HCT116 (cell line): ENCODE measurements around the gene MAJIN. TPM values are rescaled to one million over a fixed set of nuclear protein-coding genes. Genes with fewer than 3 reads are reported as not detected.

Experiments
- ATAC-seq: fragments of 200-7000 bp; cut with Tn5 transposase; 2 replicates; pipeline ENCODE4 v1.9.1; 2020; ENCODE audit warnings: mild to moderate bottlenecking, moderate library complexity
- BruUV-seq: library from RNA; stranded (reverse); fragments of 400-500 nt; replicated peaks from 2 replicates; lab custom pipeline; 2021; lab: Mats Ljungman, UMichigan
- CTCF ChIA-PET: fragments of 300-600 bp; sonication (Branson Sonifier 250); formaldehyde crosslinking; loops from one replicate; lab custom pipeline; 2021; ENCODE audit warnings: antibody characterized with exemption; lab: Charles Lee
- POLR2A ChIA-PET: fragments of 300-600, 350-600 bp; sonication (Branson Sonifier 250); formaldehyde crosslinking; loops from one replicate; lab custom pipeline; 2021; ENCODE audit warnings: antibody characterized with exemption; lab: Charles Lee
- RAD21 ChIA-PET, 2 experiments: fragments of 300-600 bp; sonication (Branson Sonifier 250); formaldehyde crosslinking; loops; one replicate each; lab custom pipeline; 2023; ENCODE audit warnings: low total read pairs in 2 of 2; ENCODE audit not compliant: uncharacterized antibody in 2 of 2, unreplicated experiment in 2 of 2, low non-redundant PET in 1 of 2; lab: Charles Lee
- DNase-seq: peaks from one replicate; pipeline ENCODE4 v3.0.0-alpha.2; 2010; ENCODE audit warnings: low read depth, low spot score
- H2AFZ ChIP-seq: fragments of 200-600 bp; shearing (Covaris generic), sonication (generic); 2 replicates; pipeline ENCODE4 v1.6.1; 2017; ENCODE audit warnings: low read depth, mixed run types, mixed read lengths, antibody characterized with exemption, low read length; ENCODE audit not compliant: poor library complexity, severe bottlenecking
- H3K27ac ChIP-seq: 2 replicates; pipeline ENCODE4 v1.5.1; 2012; ENCODE audit warnings: low read depth, low read length
- H3K27me3 ChIP-seq: fragments of 200-600 bp; sonication (generic); 2 replicates; pipeline ENCODE4 v1.6.1; 2016; ENCODE audit warnings: mixed run types, low read length, mixed read lengths; ENCODE audit not compliant: insufficient read depth
- H3K36me3 ChIP-seq, 2 experiments: fragments of 200-500 bp in 1 of 2; fragments of 200-600 bp in 1 of 2; sonication (Bioruptor generic) in 1 of 2; sonication (generic) in 1 of 2; 2 replicates each; pipeline versions ENCODE4 v1.5.1 to v1.6.1; 2014 to 2016; ENCODE audit warnings: low read length in 2 of 2, inconsistent platforms in 1 of 2, mixed read lengths in 1 of 2, mixed run types in 1 of 2; ENCODE audit not compliant: insufficient read depth in 2 of 2, control insufficient read depth in 1 of 2
- H3K4me1 ChIP-seq, 2 experiments: fragments of 200-600 bp in 1 of 2; sonication (generic) in 1 of 2; 2 replicates each; pipeline versions ENCODE4 v1.5.1 to v1.6.1; 2012 to 2017; ENCODE audit warnings: low read length in 2 of 2, inconsistent platforms in 1 of 2, mild to moderate bottlenecking in 1 of 2, mixed read lengths in 1 of 2, mixed run types in 1 of 2, moderate library complexity in 1 of 2; ENCODE audit not compliant: insufficient read depth in 2 of 2, control insufficient read depth in 1 of 2
- H3K4me2 ChIP-seq: fragments of 200-600 bp; sonication (generic); 2 replicates; pipeline ENCODE4 v1.6.1; 2017; ENCODE audit warnings: mixed run types, low read length, mixed read lengths
- H3K4me3 ChIP-seq, 2 experiments: fragments of 200-600 bp in 1 of 2; sonication (generic) in 1 of 2; replicated peaks in 1 of 2; 2 replicates each; pipeline ENCODE4 v1.5.1; 2011 to 2016; ENCODE audit warnings: low read length in 2 of 2, control low read depth in 1 of 2, low read depth in 1 of 2, mild to moderate bottlenecking in 1 of 2, mixed read lengths in 1 of 2, mixed run types in 1 of 2
- H3K79me2 ChIP-seq: fragments of 200-600 bp; sonication (generic); 2 replicates; pipeline ENCODE4 v1.6.1; 2017; ENCODE audit warnings: mild to moderate bottlenecking, mixed run types, low read length, moderate library complexity, mixed read lengths; ENCODE audit not compliant: insufficient read depth
- H3K9ac ChIP-seq: fragments of 200-600 bp; sonication (generic); 2 replicates; pipeline ENCODE4 v1.6.1; 2016; ENCODE audit warnings: low read length, mixed read lengths
- H3K9me2 ChIP-seq: fragments of 200-600 bp; sonication (generic), shearing (Covaris generic); 2 replicates; pipeline ENCODE4 v1.6.1; 2017; ENCODE audit warnings: mixed run types, mild to moderate bottlenecking, moderate library complexity; ENCODE audit not compliant: insufficient read depth
- H3K9me3 ChIP-seq, 2 experiments: fragments of 200-500 bp in 1 of 2; fragments of 200-600 bp in 1 of 2; sonication (Bioruptor generic) in 1 of 2; sonication (generic) in 1 of 2; 2 replicates each; pipeline ENCODE4 v1.6.1; 2014 to 2017; ENCODE audit warnings: low read length in 2 of 2, mixed read lengths in 2 of 2, inconsistent platforms in 1 of 2, low read depth in 1 of 2, mild to moderate bottlenecking in 1 of 2, mixed run types in 1 of 2, moderate library complexity in 1 of 2; ENCODE audit not compliant: control insufficient read depth in 1 of 2, insufficient read depth in 1 of 2
- H4K20me1 ChIP-seq: fragments of 200-600 bp; sonication (generic), shearing (Covaris generic); 2 replicates; pipeline ENCODE4 v1.6.1; 2017; ENCODE audit warnings: mixed run types, mild to moderate bottlenecking, moderate library complexity; ENCODE audit not compliant: insufficient read depth
- CBX3 ChIP-seq: IDR thresholded peaks from 2 replicates; pipeline ENCODE4 v1.6.1; 2012; ENCODE audit warnings: low read depth
- CEBPB ChIP-seq: IDR thresholded peaks from 2 replicates; pipeline ENCODE4 v1.6.1; 2012; ENCODE audit warnings: low read depth
- CTCF ChIP-seq, 3 experiments: fragments of 200-600 bp in 1 of 3; sonication (generic) in 1 of 3; IDR thresholded peaks in 2 of 3; conservative IDR thresholded peaks in 1 of 3; 2 replicates each; pipeline ENCODE4 v1.5.1; 2012 to 2017; ENCODE audit warnings: low read depth in 2 of 3, low read length in 2 of 3, antibody characterized with exemption in 1 of 3, borderline replicate concordance in 1 of 3, control low read depth in 1 of 3, mild to moderate bottlenecking in 1 of 3, mixed read lengths in 1 of 3, mixed run types in 1 of 3, moderate library complexity in 1 of 3; ENCODE audit not compliant: insufficient read depth in 1 of 3
- EGR1 ChIP-seq: IDR thresholded peaks from 2 replicates; pipeline ENCODE4 v1.6.1; 2012; ENCODE audit warnings: low read depth
- ELF1 ChIP-seq: IDR thresholded peaks from 2 replicates; pipeline ENCODE4 v1.6.1; 2012; ENCODE audit warnings: low read depth, borderline replicate concordance
- EZH2 ChIP-seq: fragments of 200-600 bp; sonication (generic); IDR thresholded peaks from 2 replicates; pipeline ENCODE4 v1.6.1; 2017; ENCODE audit warnings: antibody characterized with exemption, mixed run types
- EZH2phosphoT487 ChIP-seq: fragments of 200-600 bp; IDR thresholded peaks from 2 replicates; pipeline ENCODE4 v1.6.1; 2018; ENCODE audit warnings: antibody characterized with exemption, borderline replicate concordance
- POLR2A ChIP-seq: IDR thresholded peaks from 2 replicates; pipeline ENCODE4 v1.7.0; 2011; ENCODE audit warnings: borderline replicate concordance; ENCODE audit not compliant: insufficient read depth, insufficient read length; ENCODE audit errors: extremely low read depth
- POLR2AphosphoS5 ChIP-seq: IDR thresholded peaks from 2 replicates; pipeline ENCODE4 v1.6.1; 2011; ENCODE audit warnings: mild to moderate bottlenecking, low read depth, low read length, moderate library complexity
- RAD21 ChIP-seq: IDR thresholded peaks from 2 replicates; pipeline ENCODE4 v1.6.1; 2012; ENCODE audit warnings: low read depth, mild to moderate bottlenecking
- REST ChIP-seq: IDR thresholded peaks from 2 replicates; pipeline ENCODE4 v1.6.1; 2012; ENCODE audit warnings: low read depth
- SIN3A ChIP-seq: IDR thresholded peaks from 2 replicates; pipeline ENCODE4 v1.6.1; 2012; ENCODE audit warnings: low read depth
- SP1 ChIP-seq: IDR thresholded peaks from 2 replicates; pipeline ENCODE4 v1.6.1; 2012; ENCODE audit warnings: low read depth
- SRF ChIP-seq: IDR thresholded peaks from 2 replicates; pipeline ENCODE4 v1.6.1; 2012; ENCODE audit warnings: low read depth
- YY1 ChIP-seq: IDR thresholded peaks from 2 replicates; pipeline ENCODE4 v1.6.1; 2011; ENCODE audit warnings: low read length, low read depth, moderate library complexity, mild to moderate bottlenecking; ENCODE audit not compliant: insufficient replicate concordance; ENCODE audit errors: extremely low read depth
- ZNF274 ChIP-seq: fragments of 200-500 bp; sonication (Bioruptor generic); IDR thresholded peaks from 2 replicates; pipeline ENCODE4 v1.6.1; 2014; ENCODE audit warnings: mild to moderate bottlenecking, low read depth, low read length, inconsistent platforms
- intact Hi-C: fragments of 100-400 bp; cut with micrococcal nuclease; formaldehyde crosslinking; loops from 2 replicates; pipeline ENCODE4 v1.10.0; 2022
- total RNA-seq: library from RNA; stranded (reverse); gene quantifications from one replicate; pipeline ENCODE4 v1.2.1, GENCODE V29; 2021; ENCODE audit not compliant: unreplicated experiment
- TF ChIP-seq, protein P1 (sequence below): IDR thresholded peaks from 2 replicates; pipeline ENCODE4 v1.6.1; 2012
- TF ChIP-seq, protein P2 (sequence below): IDR thresholded peaks from 2 replicates; pipeline ENCODE4 v1.6.1; 2011; ENCODE audit warnings: mild to moderate bottlenecking, low read length, moderate library complexity; ENCODE audit not compliant: insufficient replicate concordance; ENCODE audit errors: extremely low read depth

MAJIN gene
- total RNA-seq, 1 experiment from 2014 or later = not detected

GRCh38 chr11:64951529-64951928, 20.4 kb downstream of the MAJIN start:
- Histone ChIP-seq H3K4me3 (no peak overlapping the region), H3K9me2 (no peaks in the 10 kb centered on the region), H4K20me1 (no peaks in the 10 kb centered on the region), H3K9me3 (no peaks in the 10 kb centered on the region), H3K9ac (no peak overlapping the region), H3K36me3 (no peaks in the 10 kb centered on the region), H2AFZ (no peak overlapping the region), H3K27me3 (no peaks in the 10 kb centered on the region), H3K4me2 (no peak overlapping the region), H3K27ac (no peak overlapping the region), H3K4me1 (no peaks in the 10 kb centered on the region), H3K79me2 (no peaks in the 10 kb centered on the region)
- intact Hi-C loops = no loop called here
- CTCF ChIA-PET = no interaction called here
- no peak for DNase-seq
- no peak for ATAC-seq
- RAD21 ChIA-PET = no interaction called here
- POLR2A ChIA-PET = no interaction called here
- no peak for TF ChIP-seq EZH2
- TF ChIP-seq SP1 = no peak
- TF ChIP-seq CBX3 = no peak
- no peak for TF ChIP-seq SRF
- no peak for TF ChIP-seq ELF1
- TF ChIP-seq RAD21 = no peak
- TF ChIP-seq YY1 = no peak
- TF ChIP-seq REST = no peak
- TF ChIP-seq, protein P1, sequence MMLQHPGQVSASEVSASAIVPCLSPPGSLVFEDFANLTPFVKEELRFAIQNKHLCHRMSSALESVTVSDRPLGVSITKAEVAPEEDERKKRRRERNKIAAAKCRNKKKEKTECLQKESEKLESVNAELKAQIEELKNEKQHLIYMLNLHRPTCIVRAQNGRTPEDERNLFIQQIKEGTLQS = no peak
- TF ChIP-seq CEBPB = no peak
- no peak for TF ChIP-seq POLR2A
- TF ChIP-seq POLR2AphosphoS5 = no peak
- TF ChIP-seq ZNF274 = no peak
- no peak for TF ChIP-seq EGR1
- no peak for TF ChIP-seq EZH2phosphoT487
- no peak for TF ChIP-seq CTCF (IDR thresholded peaks at IDR 0.05 in 2 of 3, conservative IDR thresholded peaks at IDR 0.05 in 1 of 3; ENCODE audit: borderline replicate concordance in 1 of 3, insufficient read depth in 1 of 3, low read depth in 2 of 3, low read length in 2 of 3)
- TF ChIP-seq SIN3A = no peak
- TF ChIP-seq, protein P2, sequence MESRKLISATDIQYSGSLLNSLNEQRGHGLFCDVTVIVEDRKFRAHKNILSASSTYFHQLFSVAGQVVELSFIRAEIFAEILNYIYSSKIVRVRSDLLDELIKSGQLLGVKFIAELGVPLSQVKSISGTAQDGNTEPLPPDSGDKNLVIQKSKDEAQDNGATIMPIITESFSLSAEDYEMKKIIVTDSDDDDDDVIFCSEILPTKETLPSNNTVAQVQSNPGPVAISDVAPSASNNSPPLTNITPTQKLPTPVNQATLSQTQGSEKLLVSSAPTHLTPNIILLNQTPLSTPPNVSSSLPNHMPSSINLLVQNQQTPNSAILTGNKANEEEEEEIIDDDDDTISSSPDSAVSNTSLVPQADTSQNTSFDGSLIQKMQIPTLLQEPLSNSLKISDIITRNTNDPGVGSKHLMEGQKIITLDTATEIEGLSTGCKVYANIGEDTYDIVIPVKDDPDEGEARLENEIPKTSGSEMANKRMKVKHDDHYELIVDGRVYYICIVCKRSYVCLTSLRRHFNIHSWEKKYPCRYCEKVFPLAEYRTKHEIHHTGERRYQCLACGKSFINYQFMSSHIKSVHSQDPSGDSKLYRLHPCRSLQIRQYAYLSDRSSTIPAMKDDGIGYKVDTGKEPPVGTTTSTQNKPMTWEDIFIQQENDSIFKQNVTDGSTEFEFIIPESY = no peak
- BruUV-seq = no TSS peak
